Gastrocnemius medialis (tissue), 4 donors: ENCODE measurements around the gene ALB.

Source experiments
- CTCF ChIP-seq, 5 experiments: fragments of 450-650 bp in 3 of 5; fragments of 200-600 bp in 2 of 5; sonication (generic) in 2 of 5; IDR thresholded peaks in 4 of 5; conservative IDR thresholded peaks in 1 of 5; 1 replicate in 4 of 5; 2 replicates in 1 of 5; pipeline ENCODE4 v1.5.1; 2016 to 2019; ENCODE audit warnings: antibody characterized with exemption in 5 of 5, mild to moderate bottlenecking in 3 of 5, moderate library complexity in 3 of 5
- POLR2A ChIP-seq, 2 donors: fragments of 450-650 bp; IDR thresholded peaks; one replicate each; pipeline ENCODE4 v1.6.1; 2017; ENCODE audit warnings: antibody characterized with exemption in 2 of 2, mild to moderate bottlenecking in 2 of 2, moderate library complexity in 2 of 2

DNA sequence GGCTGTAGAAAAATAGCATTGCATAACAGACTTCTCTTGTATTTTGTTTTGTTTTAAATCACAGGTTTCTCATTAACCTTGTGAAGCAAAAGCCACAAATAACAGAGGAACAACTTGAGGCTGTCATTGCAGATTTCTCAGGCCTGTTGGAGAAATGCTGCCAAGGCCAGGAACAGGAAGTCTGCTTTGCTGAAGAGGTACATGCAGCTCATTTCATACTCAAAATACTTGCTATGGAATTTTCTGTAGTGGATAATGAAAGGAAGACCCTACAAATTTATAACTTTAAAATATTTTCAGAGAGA, 49.6 kb downstream of the ALB start:
- TF ChIP-seq CTCF (IDR thresholded peaks at IDR 0.05 in 4 of 5, conservative IDR thresholded peaks at IDR 0.05 in 1 of 5) (no peak), POLR2A (IDR thresholded peaks at IDR 0.05) (no peak)
